Osteocyte (in vitro differentiated cells): ENCODE data around the gene SORCS3. TPM values are rescaled to one million over a fixed set of nuclear protein-coding genes. Genes with fewer than 3 reads are reported as not detected.

Source experiments
- DNase-seq: peaks from one replicate; pipeline ENCODE4 v3.0.0; 2021; ENCODE audit warnings: mixed read lengths; ENCODE audit not compliant: unreplicated experiment; ENCODE audit errors: extremely low spot score
- H3K27ac Mint-ChIP-seq: one replicate; pipeline ENCODE4 v1.8.0; 2021; ENCODE audit warnings: mild to moderate bottlenecking, mixed read lengths; ENCODE audit not compliant: unreplicated experiment
- H3K27me3 Mint-ChIP-seq: one replicate; pipeline ENCODE4 v1.8.0; 2021; ENCODE audit warnings: mixed read lengths; ENCODE audit not compliant: unreplicated experiment
- H3K36me3 Mint-ChIP-seq: one replicate; pipeline ENCODE4 v1.8.0; 2021; ENCODE audit warnings: mixed read lengths; ENCODE audit not compliant: unreplicated experiment
- H3K4me1 Mint-ChIP-seq: one replicate; pipeline ENCODE4 v1.8.0; 2021; ENCODE audit warnings: mixed read lengths; ENCODE audit not compliant: unreplicated experiment
- H3K4me3 Mint-ChIP-seq: one replicate; pipeline ENCODE4 v1.8.0; 2021; ENCODE audit warnings: mild to moderate bottlenecking, moderate library complexity, mixed read lengths; ENCODE audit not compliant: unreplicated experiment
- H3K9me3 Mint-ChIP-seq: one replicate; pipeline ENCODE4 v1.8.0; 2021; ENCODE audit warnings: mixed read lengths; ENCODE audit not compliant: unreplicated experiment
- total RNA-seq: library from RNA; stranded (reverse); gene quantifications from 2 replicates; pipeline ENCODE4 v1.2.1, GENCODE V29; 2021
- TF ChIP-seq, protein P1 (sequence below): fragments of 200-600 bp; sonication (generic); IDR thresholded peaks from 2 replicates; pipeline ENCODE4 v1.5.0; 2021; ENCODE audit warnings: antibody characterized with exemption, mild to moderate bottlenecking, moderate library complexity

Gene SORCS3
- total RNA-seq, 1 donor from 2014 or later = not detected

DNA sequence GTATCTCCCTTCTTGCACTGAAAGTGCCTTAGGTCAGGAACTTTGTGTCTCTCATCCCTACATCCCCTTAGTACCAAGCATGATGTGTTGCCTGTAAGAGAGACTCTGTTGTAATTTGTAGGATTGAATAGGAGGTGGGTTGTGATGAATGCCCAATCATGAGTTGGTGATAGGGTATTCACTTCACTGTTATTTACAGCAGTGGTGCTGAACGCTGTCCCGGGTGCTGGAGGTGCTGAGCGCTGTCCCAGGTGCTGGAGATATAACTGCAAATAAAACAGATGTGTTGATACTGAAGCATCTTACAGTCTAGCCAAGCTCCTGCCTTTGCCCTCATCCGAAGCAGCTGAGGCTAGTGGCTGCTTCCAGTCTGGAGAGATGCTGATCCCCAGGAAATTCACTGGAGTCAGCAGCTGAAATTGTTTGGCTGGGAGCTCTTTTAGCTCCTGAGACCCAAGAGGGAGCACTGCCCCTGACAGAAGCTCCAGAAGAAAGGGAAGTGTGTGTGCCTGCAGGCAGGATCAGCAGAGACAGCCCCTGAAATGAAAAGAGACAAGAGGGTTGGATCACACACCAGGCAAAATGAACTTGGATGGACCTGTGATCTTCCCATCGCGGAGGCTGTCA, 183.4 kb downstream of the SORCS3 start:
- H3K4me1 Mint-ChIP-seq = no peaks in the 10 kb centered on the region
- DNase-seq = no peak
- TF ChIP-seq, protein P1, sequence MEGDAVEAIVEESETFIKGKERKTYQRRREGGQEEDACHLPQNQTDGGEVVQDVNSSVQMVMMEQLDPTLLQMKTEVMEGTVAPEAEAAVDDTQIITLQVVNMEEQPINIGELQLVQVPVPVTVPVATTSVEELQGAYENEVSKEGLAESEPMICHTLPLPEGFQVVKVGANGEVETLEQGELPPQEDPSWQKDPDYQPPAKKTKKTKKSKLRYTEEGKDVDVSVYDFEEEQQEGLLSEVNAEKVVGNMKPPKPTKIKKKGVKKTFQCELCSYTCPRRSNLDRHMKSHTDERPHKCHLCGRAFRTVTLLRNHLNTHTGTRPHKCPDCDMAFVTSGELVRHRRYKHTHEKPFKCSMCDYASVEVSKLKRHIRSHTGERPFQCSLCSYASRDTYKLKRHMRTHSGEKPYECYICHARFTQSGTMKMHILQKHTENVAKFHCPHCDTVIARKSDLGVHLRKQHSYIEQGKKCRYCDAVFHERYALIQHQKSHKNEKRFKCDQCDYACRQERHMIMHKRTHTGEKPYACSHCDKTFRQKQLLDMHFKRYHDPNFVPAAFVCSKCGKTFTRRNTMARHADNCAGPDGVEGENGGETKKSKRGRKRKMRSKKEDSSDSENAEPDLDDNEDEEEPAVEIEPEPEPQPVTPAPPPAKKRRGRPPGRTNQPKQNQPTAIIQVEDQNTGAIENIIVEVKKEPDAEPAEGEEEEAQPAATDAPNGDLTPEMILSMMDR = no peak
- no peaks in the 10 kb centered on the region for H3K27me3 Mint-ChIP-seq
- no peaks in the 10 kb centered on the region for H3K36me3 Mint-ChIP-seq
- H3K4me3 Mint-ChIP-seq = no peak overlapping the region
- H3K27ac Mint-ChIP-seq = no peak overlapping the region
- H3K9me3 Mint-ChIP-seq = peaks cover 66% of the 10 kb centered on the region

DNA sequence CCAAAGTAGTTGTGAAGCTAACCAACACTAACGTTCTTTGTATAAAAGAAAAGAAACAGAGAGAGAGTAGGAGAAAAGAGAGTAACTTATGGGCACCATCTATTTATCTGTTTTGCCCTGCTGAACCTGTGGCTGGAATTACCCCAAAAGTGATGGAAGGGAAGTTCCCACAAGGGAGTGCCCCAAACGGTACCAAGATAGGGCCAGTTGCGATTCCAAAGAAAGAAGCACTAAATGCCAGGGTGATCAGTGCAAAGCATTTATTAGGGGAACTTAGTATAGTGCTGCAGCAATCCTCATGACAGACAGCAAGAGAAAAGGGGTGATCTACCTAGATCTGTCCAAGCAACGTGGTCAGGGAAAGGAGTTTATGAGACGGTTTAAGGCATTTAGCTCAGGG, 190.2 kb downstream of the SORCS3 start:
- Mint-ChIP-seq H3K36me3 (no peaks in the 10 kb centered on the region), H3K4me1 (no peaks in the 10 kb centered on the region), H3K27me3 (no peaks in the 10 kb centered on the region), H3K9me3 (peaks cover 38% of the 10 kb centered on the region), H3K27ac (no peak overlapping the region), H3K4me3 (no peak overlapping the region)
- DNase-seq = no peak
- TF ChIP-seq, protein P1 = no peak

DNA sequence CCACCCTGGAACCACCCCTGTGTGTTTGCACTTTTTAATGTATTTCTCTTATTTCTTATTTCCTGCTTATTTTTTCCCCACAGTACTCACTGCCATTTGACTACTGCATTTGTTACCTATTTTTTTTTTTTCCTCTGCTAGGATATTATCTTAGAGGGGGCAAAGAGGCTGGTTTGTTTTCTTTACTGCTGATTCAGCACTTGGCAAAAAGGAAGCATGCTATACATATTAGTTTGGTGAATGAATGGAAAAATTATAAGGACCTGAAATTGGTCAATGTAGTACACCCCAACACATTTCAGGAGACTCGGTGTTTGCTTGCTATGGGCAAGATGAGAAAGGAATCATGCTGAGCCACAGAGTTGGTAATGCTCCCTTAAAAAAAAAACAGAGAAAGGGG, 193.5 kb downstream of the SORCS3 start:
- Mint-ChIP-seq H3K4me3 (no peak overlapping the region), H3K4me1 (no peaks in the 10 kb centered on the region), H3K27ac (no peak overlapping the region), H3K36me3 (no peaks in the 10 kb centered on the region), H3K9me3 (peaks cover 23% of the 10 kb centered on the region), H3K27me3 (no peaks in the 10 kb centered on the region)
- TF ChIP-seq, protein P1 = no peak
- no peak for DNase-seq

DNA sequence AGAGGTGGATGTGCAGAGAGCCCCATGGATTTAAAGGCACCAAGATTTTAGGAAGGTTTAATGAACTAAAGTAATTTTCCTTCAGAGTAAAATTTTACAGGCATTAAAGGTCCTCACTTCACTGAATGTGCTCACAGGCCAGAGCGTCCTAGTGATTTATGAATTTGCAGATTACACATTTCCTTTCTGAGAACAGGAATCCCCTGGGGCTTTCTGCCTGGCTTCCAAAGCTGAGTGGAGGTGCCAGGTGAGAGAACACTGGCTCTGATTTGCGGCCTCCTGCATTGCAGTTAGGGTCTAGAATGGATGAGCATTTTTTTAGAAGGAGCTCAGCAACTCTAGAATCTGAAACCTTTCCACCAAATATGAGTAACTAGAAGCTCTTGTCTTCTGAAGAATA, 194.3 kb downstream of the SORCS3 start:
- H3K9me3 Mint-ChIP-seq = peaks cover 27% of the 10 kb centered on the region
- no peaks in the 10 kb centered on the region for H3K27me3 Mint-ChIP-seq
- no peaks in the 10 kb centered on the region for H3K36me3 Mint-ChIP-seq
- no peaks in the 10 kb centered on the region for H3K4me1 Mint-ChIP-seq
- TF ChIP-seq, protein P1 = no peak
- no peak for DNase-seq
- no peak overlapping the region for H3K27ac Mint-ChIP-seq
- H3K4me3 Mint-ChIP-seq = no peak overlapping the region

DNA sequence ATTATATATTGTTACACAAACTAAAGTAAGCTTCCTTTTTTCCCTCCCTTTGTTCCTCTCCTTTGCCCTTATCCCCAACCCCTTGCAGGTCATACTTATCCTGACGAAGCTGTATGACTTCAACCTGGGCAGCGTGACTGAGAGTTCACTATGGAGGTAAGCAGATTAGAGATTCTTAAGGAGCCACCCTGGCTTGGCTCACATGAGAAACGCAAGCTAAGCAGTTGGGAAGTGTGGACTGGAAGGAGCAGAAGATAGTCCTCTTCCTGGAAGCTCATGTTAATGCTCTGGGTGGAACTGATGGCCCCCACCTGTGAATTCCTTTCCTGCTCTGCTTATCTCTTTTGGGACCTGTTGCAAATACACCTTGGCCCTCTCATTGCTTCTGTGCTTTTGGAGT, 201.6 kb downstream of the SORCS3 start:
- Mint-ChIP-seq H3K36me3 (no peaks in the 10 kb centered on the region), H3K27ac (no peak overlapping the region), H3K4me3 (no peak overlapping the region), H3K4me1 (no peaks in the 10 kb centered on the region), H3K27me3 (no peaks in the 10 kb centered on the region), H3K9me3 (peaks cover 17% of the 10 kb centered on the region)
- TF ChIP-seq, protein P1 = no peak
- no peak for DNase-seq
